Upper lobe of left lung (tissue), 6 donors: ENCODE measurements around the gene EVA1A. TPM values are rescaled to one million over a fixed set of nuclear protein-coding genes. Genes with fewer than 3 reads are reported as not detected.

Experiments
- ATAC-seq, 2 donors: fragments of 200-7000 bp; cut with Tn5 transposase; one replicate each; pipeline ENCODE4 v1.9.1; 2022; ENCODE audit warnings: mild to moderate bottlenecking in 2 of 2, moderate library complexity in 2 of 2; ENCODE audit not compliant: low FRiP score in 2 of 2
- DNase-seq, 2 donors: peaks; one replicate each; pipeline ENCODE4 v3.0.0-alpha.2; 2019 to 2020
- H3K27ac ChIP-seq, 4 donors: fragments of 200-600 bp; sonication (generic); one replicate each; pipeline ENCODE4 v1.5.1; 2016 to 2019
- H3K27me3 ChIP-seq, 4 donors: fragments of 200-600 bp; sonication (generic); one replicate each; pipeline ENCODE4 v1.5.1; 2017 to 2019
- H3K36me3 ChIP-seq, 4 donors: fragments of 200-600 bp; sonication (generic); one replicate each; pipeline ENCODE4 v1.5.1; 2016 to 2019
- H3K4me1 ChIP-seq, 4 donors: fragments of 200-600 bp; sonication (generic); one replicate each; pipeline ENCODE4 v1.5.1; 2018 to 2019
- H3K4me3 ChIP-seq, 4 donors: fragments of 200-600 bp; sonication (generic); one replicate each; pipeline ENCODE4 v1.5.1; 2017 to 2019; ENCODE audit warnings: mild to moderate bottlenecking in 2 of 4, moderate library complexity in 1 of 4
- H3K9me3 ChIP-seq, 4 donors: fragments of 200-600 bp; sonication (generic); one replicate each; pipeline ENCODE4 v1.5.1; 2018 to 2019
- EP300 ChIP-seq, 4 donors: sonication (generic); formaldehyde crosslinking; IDR thresholded peaks; one replicate each; pipeline ENCODE4 v1.5.1; 2017; ENCODE audit warnings: antibody characterized with exemption in 4 of 4, control low read depth in 2 of 4
- POLR2A ChIP-seq, 4 donors: fragments of 450-650 bp; IDR thresholded peaks; one replicate each; pipeline ENCODE4 v1.5.1; 2016 to 2017; ENCODE audit warnings: antibody characterized with exemption in 4 of 4, mild to moderate bottlenecking in 2 of 4
- POLR2AphosphoS5 ChIP-seq, 2 donors: sonication (generic); formaldehyde crosslinking; IDR thresholded peaks; one replicate each; pipeline ENCODE4 v1.5.1; 2017; ENCODE audit warnings: antibody characterized with exemption in 2 of 2
- WGBS, 2 donors: methylation state at CpG; one replicate each; pipeline ENCODE4 v1.1.5; 2017 to 2018; 5-methylcytosine and 5-hydroxymethylcytosine counted together
- total RNA-seq, 6 donors: library from RNA; depleted of rRNA in 4 of 6; stranded (reverse); fragments of >200 nt in 4 of 6; gene quantifications; one replicate each; pipeline versions ENCODE4 v1.1.0 to v1.2.1, GENCODE V29; 2016 to 2021
- TF ChIP-seq, protein P1 (sequence below), 6 experiments: fragments of 450-650 bp in 4 of 6; fragments of 200-600 bp in 2 of 6; sonication (generic) in 2 of 6; IDR thresholded peaks; one replicate each; pipeline ENCODE4 v1.5.1; 2016 to 2019; ENCODE audit warnings: antibody characterized with exemption in 6 of 6
- donor health status: DM: no; HTN: no; CAD: no; lungs with moderate emphysema.
- donor health status: DM: no; HTN: yes; CAD: no; lungs with severe emphysema.

The EVA1A gene
- total RNA-seq, 6 donors from 2014 or later, result 30.4 to 96.9 (median 55.0) TPM

DNA sequence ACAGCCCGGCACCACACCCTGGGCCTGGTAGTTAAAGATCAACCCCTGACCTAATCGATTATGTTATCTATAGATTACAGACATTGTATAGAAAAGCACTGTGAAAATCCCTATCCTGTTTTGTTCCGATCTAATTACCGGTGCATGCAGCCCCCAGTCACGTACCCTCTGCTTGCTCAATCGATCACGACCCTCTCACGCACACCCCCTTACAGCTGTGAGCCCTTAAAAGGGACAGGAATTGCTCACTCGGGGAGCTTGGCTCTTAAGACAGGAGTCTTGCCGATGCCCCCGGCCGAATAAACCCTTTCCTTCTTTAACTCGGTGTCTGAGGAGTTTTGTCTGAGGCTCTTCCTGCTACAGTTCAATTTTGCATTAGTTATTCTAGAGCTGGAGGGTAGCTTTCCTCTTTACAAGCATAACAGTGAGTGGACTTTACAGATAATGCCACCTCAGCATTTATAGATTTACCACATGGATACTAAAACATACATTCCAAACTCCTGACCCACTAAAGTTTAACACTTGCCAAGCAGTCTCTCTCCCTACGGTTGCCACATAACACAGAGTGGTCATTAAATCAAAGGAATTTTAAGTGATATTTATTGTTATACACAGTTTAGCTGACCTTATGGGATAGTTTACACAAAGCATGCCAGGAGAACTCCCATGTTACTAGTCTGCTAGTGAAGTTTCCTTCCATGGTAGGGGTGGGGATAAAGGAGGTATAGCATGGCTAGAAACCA is 101.0 kb downstream of the EVA1A start:
- H3K27me3 ChIP-seq, result no peaks in the 10 kb centered on the region
- H3K4me1 ChIP-seq, result no peaks in the 10 kb centered on the region
- no peaks in the 10 kb centered on the region for H3K9me3 ChIP-seq
- no peak for ATAC-seq
- H3K4me3 ChIP-seq, result no peak overlapping the region
- 76 to 82% methylated on average over 14 of the region's 14 CpGs for WGBS, 2 donors
- H3K27ac ChIP-seq, result no peak overlapping the region
- no peaks in the 10 kb centered on the region for H3K36me3 ChIP-seq
- no peak for DNase-seq
- TF ChIP-seq, protein P1, sequence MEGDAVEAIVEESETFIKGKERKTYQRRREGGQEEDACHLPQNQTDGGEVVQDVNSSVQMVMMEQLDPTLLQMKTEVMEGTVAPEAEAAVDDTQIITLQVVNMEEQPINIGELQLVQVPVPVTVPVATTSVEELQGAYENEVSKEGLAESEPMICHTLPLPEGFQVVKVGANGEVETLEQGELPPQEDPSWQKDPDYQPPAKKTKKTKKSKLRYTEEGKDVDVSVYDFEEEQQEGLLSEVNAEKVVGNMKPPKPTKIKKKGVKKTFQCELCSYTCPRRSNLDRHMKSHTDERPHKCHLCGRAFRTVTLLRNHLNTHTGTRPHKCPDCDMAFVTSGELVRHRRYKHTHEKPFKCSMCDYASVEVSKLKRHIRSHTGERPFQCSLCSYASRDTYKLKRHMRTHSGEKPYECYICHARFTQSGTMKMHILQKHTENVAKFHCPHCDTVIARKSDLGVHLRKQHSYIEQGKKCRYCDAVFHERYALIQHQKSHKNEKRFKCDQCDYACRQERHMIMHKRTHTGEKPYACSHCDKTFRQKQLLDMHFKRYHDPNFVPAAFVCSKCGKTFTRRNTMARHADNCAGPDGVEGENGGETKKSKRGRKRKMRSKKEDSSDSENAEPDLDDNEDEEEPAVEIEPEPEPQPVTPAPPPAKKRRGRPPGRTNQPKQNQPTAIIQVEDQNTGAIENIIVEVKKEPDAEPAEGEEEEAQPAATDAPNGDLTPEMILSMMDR (IDR thresholded peaks at IDR 0.05), result no peak
- TF ChIP-seq EP300 (IDR thresholded peaks at IDR 0.05), result no peak
- no peak for TF ChIP-seq POLR2A (IDR thresholded peaks at IDR 0.05)
- TF ChIP-seq POLR2AphosphoS5 (IDR thresholded peaks at IDR 0.05), result no peak

DNA sequence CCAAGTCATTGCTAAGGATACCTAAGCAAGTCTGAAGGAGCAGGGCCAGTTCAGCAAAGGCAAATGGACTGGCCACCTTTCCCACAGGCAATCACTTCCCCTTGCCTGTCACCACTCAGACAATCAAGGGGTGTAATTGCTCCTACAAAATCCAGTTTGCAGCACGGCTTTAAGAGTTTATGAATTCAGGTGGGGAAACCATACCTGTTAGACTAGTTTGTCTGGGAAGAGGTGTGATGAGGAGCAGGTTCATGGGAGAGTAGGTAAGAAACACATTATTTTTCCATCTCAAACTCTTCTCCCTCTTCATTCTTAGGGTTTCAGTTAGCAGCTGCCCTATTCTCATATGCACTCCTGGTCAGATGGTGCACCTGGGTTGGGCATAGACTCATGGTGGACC is 102.5 kb downstream of the EVA1A start:
- no peaks in the 10 kb centered on the region for H3K36me3 ChIP-seq
- ATAC-seq (no peak), DNase-seq (no peak)
- H3K4me3 ChIP-seq, result no peak overlapping the region
- H3K9me3 ChIP-seq, result no peaks in the 10 kb centered on the region
- 43 to 58% methylated on average over 1 of the region's 1 CpG for WGBS, 2 donors
- no peak overlapping the region for H3K27ac ChIP-seq
- no peak for TF ChIP-seq POLR2AphosphoS5 (IDR thresholded peaks at IDR 0.05)
- TF ChIP-seq EP300 (IDR thresholded peaks at IDR 0.05), result no peak
- TF ChIP-seq, protein P1 (IDR thresholded peaks at IDR 0.05), result no peak
- TF ChIP-seq POLR2A (IDR thresholded peaks at IDR 0.05), result no peak
- H3K4me1 ChIP-seq, result no peaks in the 10 kb centered on the region
- no peaks in the 10 kb centered on the region for H3K27me3 ChIP-seq

DNA sequence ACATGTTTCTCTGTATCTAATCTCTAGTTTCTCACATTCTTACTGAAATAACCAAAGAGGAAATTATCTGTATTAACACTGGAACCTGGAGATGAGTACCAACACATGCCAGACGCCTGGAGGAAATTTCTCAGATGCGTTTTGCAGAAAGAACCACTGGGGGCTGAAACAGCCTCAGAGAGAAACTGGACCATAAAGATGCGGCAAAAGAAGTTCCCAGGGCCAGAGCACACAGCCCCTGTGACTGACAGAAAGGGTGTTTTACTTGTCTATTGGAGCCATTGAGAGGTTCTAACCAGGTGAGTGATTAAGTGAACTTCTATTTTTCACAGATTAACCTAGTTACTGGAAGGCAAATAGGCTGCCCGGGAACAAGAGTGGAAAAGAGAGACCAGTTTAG is 103.9 kb downstream of the EVA1A start:
- DNase-seq (no peak), ATAC-seq (no peak)
- no peak overlapping the region for H3K4me3 ChIP-seq
- 79 to 92% methylated on average over 4 of the region's 4 CpGs for WGBS, 2 donors
- no peak for TF ChIP-seq EP300 (IDR thresholded peaks at IDR 0.05)
- TF ChIP-seq, protein P1 (IDR thresholded peaks at IDR 0.05), result no peak
- TF ChIP-seq POLR2A (IDR thresholded peaks at IDR 0.05), result no peak
- no peak for TF ChIP-seq POLR2AphosphoS5 (IDR thresholded peaks at IDR 0.05)
- no peaks in the 10 kb centered on the region for H3K9me3 ChIP-seq
- no peak overlapping the region for H3K27ac ChIP-seq
- no peaks in the 10 kb centered on the region for H3K36me3 ChIP-seq
- H3K27me3 ChIP-seq, result no peaks in the 10 kb centered on the region
- no peaks in the 10 kb centered on the region for H3K4me1 ChIP-seq

DNA sequence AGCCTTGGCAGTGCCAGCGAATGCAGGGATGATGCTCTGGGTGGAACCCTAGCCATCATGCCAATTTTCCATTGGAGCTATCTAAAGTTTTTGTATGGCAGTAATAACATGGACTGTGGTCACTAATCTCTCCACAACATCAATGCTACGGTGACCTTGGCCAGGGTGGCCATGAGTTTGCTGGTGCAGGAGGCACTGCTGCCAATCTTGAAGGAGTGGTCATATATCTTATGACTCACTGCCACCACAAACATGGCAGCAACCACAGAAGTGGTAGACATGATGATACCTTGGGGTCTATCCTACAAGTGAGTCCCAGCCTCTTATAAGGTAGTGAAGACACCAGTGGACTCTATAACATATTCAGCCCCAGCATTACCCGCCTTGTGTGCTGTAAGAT is 104.6 kb downstream of the EVA1A start:
- Histone ChIP-seq H3K4me3 (no peak overlapping the region), H3K9me3 (no peaks in the 10 kb centered on the region), H3K27ac (no peak overlapping the region), H3K4me1 (no peaks in the 10 kb centered on the region), H3K36me3 (no peaks in the 10 kb centered on the region), H3K27me3 (no peaks in the 10 kb centered on the region)
- WGBS, 2 donors, result 88 to 92% methylated on average over 2 to 3 of the region's 3 CpGs
- TF ChIP-seq, protein P1 (IDR thresholded peaks at IDR 0.05), result no peak
- TF ChIP-seq POLR2A (IDR thresholded peaks at IDR 0.05) (no peak), EP300 (IDR thresholded peaks at IDR 0.05) (no peak), POLR2AphosphoS5 (IDR thresholded peaks at IDR 0.05) (no peak)
- ATAC-seq (no peak), DNase-seq (no peak)

DNA sequence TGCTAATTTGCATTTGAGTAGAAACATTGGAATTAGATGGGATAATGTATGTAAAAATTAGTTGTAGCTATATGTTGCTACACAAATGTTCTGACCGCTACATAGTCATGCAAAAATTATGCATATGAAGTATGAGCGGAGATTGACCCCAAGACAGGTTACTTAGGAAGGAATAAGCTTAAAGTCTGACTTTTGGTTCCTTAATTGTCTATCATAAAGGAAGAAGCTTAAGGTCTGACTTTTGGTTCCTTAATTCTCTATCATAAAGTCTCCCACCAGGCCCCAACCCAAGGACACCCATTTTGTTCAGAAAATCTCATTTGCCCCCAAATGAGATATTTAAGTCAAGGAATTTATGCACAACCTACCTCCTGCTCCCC is 106.5 kb downstream of the EVA1A start:
- H3K4me1 ChIP-seq, result no peaks in the 10 kb centered on the region
- TF ChIP-seq POLR2A (IDR thresholded peaks at IDR 0.05), result no peak
- TF ChIP-seq POLR2AphosphoS5 (IDR thresholded peaks at IDR 0.05), result no peak
- TF ChIP-seq, protein P1 (IDR thresholded peaks at IDR 0.05), result no peak
- TF ChIP-seq EP300 (IDR thresholded peaks at IDR 0.05), result no peak
- H3K36me3 ChIP-seq, result no peaks in the 10 kb centered on the region
- 49 to 74% methylated on average over 2 of the region's 2 CpGs for WGBS, 2 donors
- H3K9me3 ChIP-seq, result no peaks in the 10 kb centered on the region
- DNase-seq, result no peak
- no peak overlapping the region for H3K4me3 ChIP-seq
- H3K27ac ChIP-seq, result no peak overlapping the region
- ATAC-seq, result no peak
- H3K27me3 ChIP-seq, result no peaks in the 10 kb centered on the region
